ENCODE data around the gene SSH2.

- TF ChIP-seq CTCF (conservative IDR thresholded peaks at IDR 0.05) (no peak), EZH2 (IDR thresholded peaks at IDR 0.05; ENCODE audit: low read depth) (no peak)
Observed at GRCh38 chr17:29607557-29608195, 322.4 kb downstream of the SSH2 start.
